ENCODE data around the gene GPS2.

- TF ChIP-seq EZH2 (IDR thresholded peaks at IDR 0.05; ENCODE audit: borderline replicate concordance, low read depth, low read length, poor library complexity, severe bottlenecking): no peak
- TF ChIP-seq, protein P1, sequence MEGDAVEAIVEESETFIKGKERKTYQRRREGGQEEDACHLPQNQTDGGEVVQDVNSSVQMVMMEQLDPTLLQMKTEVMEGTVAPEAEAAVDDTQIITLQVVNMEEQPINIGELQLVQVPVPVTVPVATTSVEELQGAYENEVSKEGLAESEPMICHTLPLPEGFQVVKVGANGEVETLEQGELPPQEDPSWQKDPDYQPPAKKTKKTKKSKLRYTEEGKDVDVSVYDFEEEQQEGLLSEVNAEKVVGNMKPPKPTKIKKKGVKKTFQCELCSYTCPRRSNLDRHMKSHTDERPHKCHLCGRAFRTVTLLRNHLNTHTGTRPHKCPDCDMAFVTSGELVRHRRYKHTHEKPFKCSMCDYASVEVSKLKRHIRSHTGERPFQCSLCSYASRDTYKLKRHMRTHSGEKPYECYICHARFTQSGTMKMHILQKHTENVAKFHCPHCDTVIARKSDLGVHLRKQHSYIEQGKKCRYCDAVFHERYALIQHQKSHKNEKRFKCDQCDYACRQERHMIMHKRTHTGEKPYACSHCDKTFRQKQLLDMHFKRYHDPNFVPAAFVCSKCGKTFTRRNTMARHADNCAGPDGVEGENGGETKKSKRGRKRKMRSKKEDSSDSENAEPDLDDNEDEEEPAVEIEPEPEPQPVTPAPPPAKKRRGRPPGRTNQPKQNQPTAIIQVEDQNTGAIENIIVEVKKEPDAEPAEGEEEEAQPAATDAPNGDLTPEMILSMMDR (conservative IDR thresholded peaks at IDR 0.05; ENCODE audit: low read depth, low read length): no peak
Measured at GRCh38 chr17:7326186-7326585, 11.0 kb upstream of the GPS2 start.

Data from A673 (cell line).